Fibroblast of skin of back (primary cell): ENCODE data around the gene ARHGAP19.
"Not testable (repeated sequence)": the region's sequence is repeated elsewhere in the genome, so short reads cannot be mapped to it uniquely, and the experiment has no call there.

Source experiments
- DNase-seq: peaks from one replicate; pipeline ENCODE4 v3.0.0-alpha.2; 2013

The ARHGAP19 gene

GRCh38 chr10:97279121-97279815 lies 13.2 kb downstream of the ARHGAP19 start:
- DNase-seq, result no peak

GRCh38 chr10:97278491-97278989 lies 13.9 kb downstream of the ARHGAP19 start:
- DNase-seq, result peak; percentile 77

GRCh38 chr10:97277551-97277950 lies 14.9 kb downstream of the ARHGAP19 start:
- no peak for DNase-seq

- DNase-seq, result no peak
Observed at GRCh38 chr10:97274828-97275227, 17.6 kb downstream of the ARHGAP19 start.

GRCh38 chr10:97273700-97274099 lies 18.7 kb downstream of the ARHGAP19 start:
- no peak for DNase-seq

- peak; percentile 8 for DNase-seq
Observed at GRCh38 chr10:97270523-97271154, 21.8 kb downstream of the ARHGAP19 start.

DNA sequence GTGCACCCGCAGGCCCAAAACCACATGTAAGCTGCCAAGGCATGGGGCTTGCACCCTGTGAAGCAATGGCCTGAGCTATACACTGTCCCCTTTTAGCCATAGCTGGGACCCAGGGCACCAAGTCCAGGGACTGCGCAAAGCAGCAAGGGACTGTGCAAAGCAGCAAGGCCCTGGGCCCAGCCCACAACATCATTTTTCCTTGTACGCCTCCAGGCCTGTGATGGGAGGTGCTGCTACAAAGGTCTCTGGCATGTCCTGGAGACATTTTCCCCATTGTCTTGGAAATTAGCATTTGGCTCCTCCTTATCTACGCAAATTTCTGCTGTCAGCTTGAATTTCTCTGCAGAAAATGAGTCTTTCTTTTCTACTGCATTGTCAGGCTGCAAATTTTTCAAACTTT lies 24.8 kb downstream of the ARHGAP19 start:
- DNase-seq, result no peak

- DNase-seq, result not testable (repeated sequence)
Observed at GRCh38 chr10:97265095-97265494, 27.3 kb downstream of the ARHGAP19 start.

DNA sequence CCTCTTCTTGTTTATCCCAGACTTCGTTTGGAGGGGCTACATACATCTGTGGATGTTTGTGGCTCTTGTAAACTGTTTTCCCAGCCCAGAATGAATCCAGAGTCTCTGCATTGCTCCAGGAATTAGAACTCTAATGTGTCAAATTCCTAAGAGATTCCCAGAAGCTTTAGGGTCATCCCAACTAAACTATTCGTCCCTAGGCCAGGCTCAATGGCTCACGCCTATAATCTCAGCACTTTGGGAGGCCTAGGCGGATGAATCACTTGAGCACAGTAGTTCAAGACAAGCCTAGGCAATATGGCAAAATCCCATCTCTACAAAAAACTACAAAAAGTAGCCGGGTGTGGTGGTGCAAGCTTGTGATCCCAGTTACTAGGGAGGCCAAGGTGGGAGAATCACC lies 28.5 kb downstream of the ARHGAP19 start:
- DNase-seq, result no peak

GRCh38 chr10:97261656-97262055 lies 30.8 kb downstream of the ARHGAP19 start:
- DNase-seq, result no peak

- no peak for DNase-seq
Observed at GRCh38 chr10:97261183-97261582, 31.3 kb downstream of the ARHGAP19 start.

DNA sequence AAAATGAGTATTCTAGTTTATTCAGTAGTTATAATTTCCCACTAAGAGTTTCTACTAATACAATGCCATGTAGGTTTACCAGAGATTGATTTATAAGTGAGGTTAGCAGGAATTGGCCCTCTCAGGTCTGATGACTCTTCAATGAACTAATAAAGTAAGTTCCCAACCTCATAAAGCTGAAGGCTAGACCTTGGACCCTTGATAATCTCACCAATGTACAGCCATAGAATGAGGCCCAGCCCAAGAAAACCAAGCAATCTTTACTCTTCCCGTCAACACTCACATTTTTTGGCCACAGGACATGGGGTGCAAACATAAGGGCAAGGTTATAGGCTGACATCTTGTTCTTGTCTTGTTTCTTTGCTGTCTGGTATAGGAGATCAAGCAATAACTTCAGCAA lies 33.3 kb downstream of the ARHGAP19 start:
- no peak for DNase-seq

GRCh38 chr10:97256356-97256755 lies 36.1 kb downstream of the ARHGAP19 start:
- no peak for DNase-seq

DNA sequence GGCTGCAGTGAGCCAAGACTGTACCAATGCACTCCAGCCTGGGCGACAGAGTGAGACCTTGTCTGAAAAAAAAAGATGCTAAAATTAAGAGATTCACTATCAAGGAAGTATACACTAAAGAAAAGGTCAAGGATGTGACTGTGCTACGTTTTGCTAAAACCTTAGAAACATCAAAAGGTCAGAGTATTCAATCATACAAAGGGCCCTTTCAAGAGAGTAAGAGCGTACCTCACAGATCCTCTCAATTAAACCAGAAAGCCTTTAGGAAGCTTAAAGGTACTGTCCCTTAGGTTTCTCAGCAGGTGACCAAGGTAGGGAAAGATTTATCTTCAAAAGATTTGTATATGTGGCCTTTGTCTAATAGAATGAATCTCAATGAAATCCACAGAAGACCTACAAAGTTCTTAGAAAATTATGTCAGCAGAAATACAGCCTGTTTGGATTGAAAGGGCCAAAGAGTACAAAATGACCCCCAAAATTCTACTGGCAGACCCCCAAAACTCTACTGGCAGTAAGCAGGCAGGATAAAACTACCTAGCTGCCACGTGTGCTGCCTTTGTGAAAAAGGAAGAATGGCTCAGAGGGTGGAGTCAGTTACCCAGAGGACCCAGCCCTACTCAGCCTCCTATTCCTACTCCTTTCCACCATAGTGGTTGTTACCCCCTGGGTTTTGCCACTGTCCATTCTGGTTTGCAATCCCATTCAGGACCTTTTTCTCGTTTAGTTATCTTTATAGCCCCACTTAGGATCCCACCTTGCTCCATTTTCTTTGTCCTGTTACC lies 36.7 kb downstream of the ARHGAP19 start:
- DNase-seq, result no peak

GRCh38 chr10:97254694-97255093 lies 37.7 kb downstream of the ARHGAP19 start:
- no peak for DNase-seq

GRCh38 chr10:97250952-97251351 lies 41.5 kb downstream of the ARHGAP19 start:
- no peak for DNase-seq

- no peak for DNase-seq
Observed at GRCh38 chr10:97243836-97244235, 48.6 kb downstream of the ARHGAP19 start.

DNA sequence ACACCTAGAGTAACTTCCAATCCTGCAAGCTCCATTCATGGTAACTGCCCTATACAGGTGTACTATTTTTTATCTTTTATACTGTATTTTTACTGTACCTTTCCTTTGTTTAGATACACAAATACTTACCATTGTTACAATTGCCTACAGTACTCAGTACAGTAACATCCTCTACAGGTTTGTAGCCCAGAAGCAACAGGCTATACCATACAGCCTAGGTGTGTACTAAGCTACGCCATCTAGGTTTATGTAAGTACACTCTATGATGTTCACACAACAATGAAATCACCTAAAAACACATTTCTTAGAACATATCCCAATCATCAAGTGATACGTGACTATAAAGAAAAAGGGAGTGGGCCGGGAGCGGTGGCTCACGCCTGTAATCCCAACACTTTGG lies 53.6 kb downstream of the ARHGAP19 start:
- DNase-seq, result no peak

DNA sequence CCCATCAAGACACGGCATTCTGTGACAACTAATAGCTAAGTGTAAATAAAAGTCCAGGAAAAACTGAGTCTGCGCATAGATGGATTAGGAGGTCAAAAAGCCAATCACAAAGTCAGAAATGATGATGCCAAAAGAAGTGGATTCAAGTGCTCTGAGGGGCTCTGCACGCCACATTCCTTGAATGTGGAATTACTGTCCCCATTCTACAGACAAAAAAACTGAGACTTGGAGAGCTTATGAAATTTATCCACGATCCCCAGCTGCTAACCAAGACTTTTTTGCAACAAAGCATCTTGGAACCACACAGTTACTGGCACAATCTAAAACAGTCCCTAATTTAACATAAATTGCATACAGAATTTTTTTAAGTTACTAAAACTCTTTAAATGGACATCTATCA lies 57.1 kb downstream of the ARHGAP19 start:
- DNase-seq, result no peak

DNA sequence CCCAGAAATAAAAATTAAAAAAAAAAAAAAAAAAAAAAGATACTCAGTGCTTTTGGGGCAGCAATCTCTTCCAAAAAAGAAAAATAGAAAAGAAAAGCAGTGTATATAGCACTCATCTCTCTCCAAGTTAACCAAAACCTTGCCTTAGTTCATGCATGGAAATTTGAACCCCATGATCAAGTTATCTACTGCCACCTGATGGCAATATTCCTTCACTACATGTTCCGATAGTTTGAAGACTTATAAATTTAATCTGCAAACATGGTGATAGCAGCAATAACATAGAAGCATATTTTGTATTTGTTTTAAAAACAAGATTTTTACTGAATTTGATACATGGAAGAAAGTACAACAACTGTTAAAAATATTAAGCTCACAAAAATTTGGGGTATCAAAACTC lies 58.0 kb downstream of the ARHGAP19 start:
- DNase-seq, result peak; percentile 52

DNA sequence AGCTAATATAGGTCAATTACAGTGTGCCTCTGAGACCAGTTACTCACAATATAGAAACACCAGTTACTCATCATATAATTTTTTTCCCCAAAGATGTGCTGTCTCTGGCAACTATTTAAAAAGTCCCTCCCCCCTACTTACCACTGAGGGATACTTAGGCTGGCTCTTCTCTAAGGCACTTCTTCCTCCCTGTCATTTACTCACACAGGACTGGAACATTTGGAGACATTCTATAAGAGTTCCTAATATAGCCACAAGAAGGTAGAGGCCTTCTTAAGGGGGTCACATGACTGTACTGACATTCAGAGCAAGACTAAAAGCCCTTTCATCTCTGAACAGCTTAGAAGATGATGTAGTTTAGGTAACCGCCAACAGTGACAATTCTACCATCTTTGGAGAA lies 62.3 kb downstream of the ARHGAP19 start:
- peak; percentile 50 for DNase-seq

- DNase-seq, result no peak
Observed at GRCh38 chr10:97229322-97230015, 63.0 kb downstream of the ARHGAP19 start.

DNA sequence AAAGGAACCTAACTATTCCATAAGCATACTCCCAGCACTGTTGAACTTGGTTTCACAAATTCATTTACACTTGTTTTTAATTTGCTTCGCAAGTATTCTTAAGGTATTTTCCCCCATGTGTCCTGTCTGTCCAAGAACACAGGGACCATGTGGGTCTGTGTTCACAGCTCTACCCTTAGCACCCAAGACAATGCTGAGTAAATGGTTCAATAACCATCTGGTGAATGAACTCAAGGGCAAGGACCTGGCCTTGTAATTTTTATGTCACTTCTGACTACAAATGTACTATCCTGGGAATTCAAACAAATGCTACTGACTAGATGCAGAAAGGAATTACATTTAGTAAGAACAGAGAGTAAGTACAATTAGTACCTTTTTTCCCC lies 63.7 kb downstream of the ARHGAP19 start:
- DNase-seq, result no peak
